ENCODE results near the gene CDC42EP3.

CDC42EP3 gene

GRCh38 chr2:37616677-37617005 lies 54.8 kb downstream of the CDC42EP3 start:
- H3K27ac Mint-ChIP-seq = no peak overlapping the region
- H3K4me1 Mint-ChIP-seq (ENCODE audit: low read depth) = peaks cover 27% of the 10 kb centered on the region
- peaks cover 5% of the 10 kb centered on the region for H3K36me3 Mint-ChIP-seq (ENCODE audit: low read depth)
- H3K27me3 Mint-ChIP-seq (ENCODE audit: low read depth) = peaks cover 12% of the 10 kb centered on the region
- H3K4me3 Mint-ChIP-seq = no peak overlapping the region
- H3K9me3 Mint-ChIP-seq = no peaks in the 10 kb centered on the region

GRCh38 chr2:37615804-37616676 lies 55.4 kb downstream of the CDC42EP3 start:
- H3K27ac Mint-ChIP-seq = peak overlapping the region; percentile 78
- peaks cover 6% of the 10 kb centered on the region for H3K27me3 Mint-ChIP-seq (ENCODE audit: low read depth)
- peaks cover 5% of the 10 kb centered on the region for H3K36me3 Mint-ChIP-seq (ENCODE audit: low read depth)
- peaks cover 27% of the 10 kb centered on the region for H3K4me1 Mint-ChIP-seq (ENCODE audit: low read depth)
- H3K4me3 Mint-ChIP-seq = no peak overlapping the region
- no peaks in the 10 kb centered on the region for H3K9me3 Mint-ChIP-seq

- H3K27ac Mint-ChIP-seq = no peak overlapping the region
- H3K4me3 Mint-ChIP-seq = no peak overlapping the region
- peaks cover 5% of the 10 kb centered on the region for H3K36me3 Mint-ChIP-seq (ENCODE audit: low read depth)
- H3K9me3 Mint-ChIP-seq = no peaks in the 10 kb centered on the region
- H3K4me1 Mint-ChIP-seq (ENCODE audit: low read depth) = peaks cover 27% of the 10 kb centered on the region
- H3K27me3 Mint-ChIP-seq (ENCODE audit: low read depth) = peaks cover 4% of the 10 kb centered on the region
Observed at GRCh38 chr2:37614061-37614738, 57.2 kb downstream of the CDC42EP3 start.

- Mint-ChIP-seq H3K9me3 (peaks cover 5% of the 10 kb centered on the region), H3K4me3 (no peak overlapping the region), H3K36me3 (ENCODE audit: low read depth) (peaks cover 6% of the 10 kb centered on the region), H3K4me1 (ENCODE audit: low read depth) (peaks cover 25% of the 10 kb centered on the region), H3K27me3 (ENCODE audit: low read depth) (peaks cover 10% of the 10 kb centered on the region), H3K27ac (no peak overlapping the region)
Observed at GRCh38 chr2:37612382-37612781, 59.1 kb downstream of the CDC42EP3 start.

- Mint-ChIP-seq H3K4me3 (no peak overlapping the region), H3K36me3 (ENCODE audit: low read depth) (peaks cover 6% of the 10 kb centered on the region), H3K27me3 (ENCODE audit: low read depth) (peaks cover 22% of the 10 kb centered on the region), H3K9me3 (peaks cover 14% of the 10 kb centered on the region), H3K4me1 (ENCODE audit: low read depth) (peaks cover 12% of the 10 kb centered on the region), H3K27ac (no peak overlapping the region)
Observed at GRCh38 chr2:37610638-37611289, 60.7 kb downstream of the CDC42EP3 start.

- no peak overlapping the region for H3K27ac Mint-ChIP-seq
- no peak overlapping the region for H3K4me3 Mint-ChIP-seq
- peaks cover 19% of the 10 kb centered on the region for H3K9me3 Mint-ChIP-seq
- H3K36me3 Mint-ChIP-seq (ENCODE audit: low read depth) = peaks cover 9% of the 10 kb centered on the region
- peaks cover 2% of the 10 kb centered on the region for H3K4me1 Mint-ChIP-seq (ENCODE audit: low read depth)
- peaks cover 27% of the 10 kb centered on the region for H3K27me3 Mint-ChIP-seq (ENCODE audit: low read depth)
Observed at GRCh38 chr2:37609782-37610181, 61.7 kb downstream of the CDC42EP3 start.

GRCh38 chr2:37604716-37605115 lies 66.7 kb downstream of the CDC42EP3 start:
- Mint-ChIP-seq H3K36me3 (ENCODE audit: low read depth) (peaks cover 21% of the 10 kb centered on the region), H3K4me3 (no peak overlapping the region), H3K27me3 (ENCODE audit: low read depth) (peaks cover 23% of the 10 kb centered on the region), H3K4me1 (ENCODE audit: low read depth) (peaks cover 35% of the 10 kb centered on the region), H3K9me3 (peaks cover 23% of the 10 kb centered on the region), H3K27ac (no peak overlapping the region)

GRCh38 chr2:37602702-37603101 lies 68.7 kb downstream of the CDC42EP3 start:
- H3K27me3 Mint-ChIP-seq (ENCODE audit: low read depth) = peaks cover 27% of the 10 kb centered on the region
- no peak overlapping the region for H3K27ac Mint-ChIP-seq
- H3K36me3 Mint-ChIP-seq (ENCODE audit: low read depth) = peaks cover 33% of the 10 kb centered on the region

GRCh38 chr2:37602040-37602439 lies 69.4 kb downstream of the CDC42EP3 start:
- Mint-ChIP-seq H3K27ac (no peak overlapping the region), H3K9me3 (peaks cover 35% of the 10 kb centered on the region), H3K36me3 (ENCODE audit: low read depth) (peaks cover 36% of the 10 kb centered on the region), H3K4me1 (ENCODE audit: low read depth) (peaks cover 40% of the 10 kb centered on the region), H3K4me3 (no peak overlapping the region), H3K27me3 (ENCODE audit: low read depth) (peaks cover 26% of the 10 kb centered on the region)

More at GRCh38 chr2:37602702-37603101, 68.7 kb downstream of the CDC42EP3 start:
- peaks cover 36% of the 10 kb centered on the region for H3K9me3 Mint-ChIP-seq
- peaks cover 40% of the 10 kb centered on the region for H3K4me1 Mint-ChIP-seq (ENCODE audit: low read depth)
- no peak overlapping the region for H3K4me3 Mint-ChIP-seq

- H3K9me3 Mint-ChIP-seq = peaks cover 36% of the 10 kb centered on the region
- H3K4me1 Mint-ChIP-seq (ENCODE audit: low read depth) = peaks cover 40% of the 10 kb centered on the region
- peaks cover 36% of the 10 kb centered on the region for H3K36me3 Mint-ChIP-seq (ENCODE audit: low read depth)
- H3K27ac Mint-ChIP-seq = peak overlapping the region; percentile 2
- H3K4me3 Mint-ChIP-seq = no peak overlapping the region
- H3K27me3 Mint-ChIP-seq (ENCODE audit: low read depth) = peaks cover 28% of the 10 kb centered on the region
Observed at GRCh38 chr2:37601569-37601968, 69.9 kb downstream of the CDC42EP3 start.

GRCh38 chr2:37600735-37601134 lies 70.7 kb downstream of the CDC42EP3 start:
- Mint-ChIP-seq H3K4me1 (ENCODE audit: low read depth) (peaks cover 40% of the 10 kb centered on the region), H3K27ac (peak overlapping the region; percentile 37), H3K27me3 (ENCODE audit: low read depth) (peaks cover 28% of the 10 kb centered on the region), H3K36me3 (ENCODE audit: low read depth) (peaks cover 38% of the 10 kb centered on the region), H3K4me3 (peak overlapping the region; percentile 43), H3K9me3 (peaks cover 40% of the 10 kb centered on the region)

GRCh38 chr2:37599688-37600525 lies 71.5 kb downstream of the CDC42EP3 start:
- Mint-ChIP-seq H3K4me1 (ENCODE audit: low read depth) (peaks cover 40% of the 10 kb centered on the region), H3K27ac (peak overlapping the region; percentile 69), H3K4me3 (peak overlapping the region; percentile 58), H3K9me3 (peaks cover 43% of the 10 kb centered on the region), H3K27me3 (ENCODE audit: low read depth) (peaks cover 24% of the 10 kb centered on the region), H3K36me3 (ENCODE audit: low read depth) (peaks cover 38% of the 10 kb centered on the region)

GRCh38 chr2:37593694-37594093 lies 77.7 kb downstream of the CDC42EP3 start:
- Mint-ChIP-seq H3K27me3 (ENCODE audit: low read depth) (peaks cover 22% of the 10 kb centered on the region), H3K36me3 (ENCODE audit: low read depth) (peaks cover 25% of the 10 kb centered on the region), H3K4me3 (no peak overlapping the region), H3K4me1 (ENCODE audit: low read depth) (peaks cover 15% of the 10 kb centered on the region), H3K27ac (no peak overlapping the region), H3K9me3 (peaks cover 39% of the 10 kb centered on the region)

GRCh38 chr2:37593024-37593423 lies 78.4 kb downstream of the CDC42EP3 start:
- H3K36me3 Mint-ChIP-seq (ENCODE audit: low read depth) = peaks cover 20% of the 10 kb centered on the region
- no peak overlapping the region for H3K4me3 Mint-ChIP-seq
- H3K4me1 Mint-ChIP-seq (ENCODE audit: low read depth) = peaks cover 19% of the 10 kb centered on the region
- H3K27me3 Mint-ChIP-seq (ENCODE audit: low read depth) = peaks cover 20% of the 10 kb centered on the region
- no peak overlapping the region for H3K27ac Mint-ChIP-seq
- peaks cover 37% of the 10 kb centered on the region for H3K9me3 Mint-ChIP-seq
